Measurements from ENCODE around the gene FBXO42. TPM values are rescaled to one million over a fixed set of nuclear protein-coding genes. Genes with fewer than 3 reads are reported as not detected.

The FBXO42 gene
- total and polyA plus RNA-seq, 4 donors = 5.9 to 9.4 (median 6.5) TPM

- no peak for TF ChIP-seq CTCF (IDR thresholded peaks at IDR 0.05; ENCODE audit: low read depth, low read length, missing input control)
- no peak for TF ChIP-seq HNF4A (conservative IDR thresholded peaks at IDR 0.05)
- no peak for TF ChIP-seq TAF1 (conservative IDR thresholded peaks at IDR 0.05)
- TF ChIP-seq, protein P1, sequence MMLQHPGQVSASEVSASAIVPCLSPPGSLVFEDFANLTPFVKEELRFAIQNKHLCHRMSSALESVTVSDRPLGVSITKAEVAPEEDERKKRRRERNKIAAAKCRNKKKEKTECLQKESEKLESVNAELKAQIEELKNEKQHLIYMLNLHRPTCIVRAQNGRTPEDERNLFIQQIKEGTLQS (IDR thresholded peaks at IDR 0.05) = no peak
- no peak for TF ChIP-seq GABPA (IDR thresholded peaks at IDR 0.05 in 1 of 2, conservative IDR thresholded peaks at IDR 0.05 in 1 of 2)
These were observed 70.5 kb downstream of the FBXO42 start (continued) for GRCh38 chr1:16281765-16282164.

DNA sequence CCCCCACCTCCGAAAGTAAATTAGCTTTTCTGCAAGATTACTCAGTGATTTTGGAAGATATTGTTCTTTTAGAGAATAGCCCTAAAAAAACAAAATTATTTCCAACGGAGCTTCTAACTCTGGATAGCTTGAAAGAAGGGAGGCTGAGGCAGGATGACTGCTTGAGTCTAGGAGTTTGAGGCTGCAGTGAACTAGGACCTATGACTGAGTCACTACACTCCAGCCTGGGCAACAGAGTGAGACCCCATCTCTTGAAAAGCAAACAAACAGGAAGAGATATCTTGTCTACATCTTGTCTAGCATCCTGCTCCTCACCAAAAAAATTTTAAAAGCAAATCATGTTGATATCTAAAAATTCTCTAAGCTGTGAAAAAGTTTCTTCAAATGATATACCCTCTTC, 73.1 kb downstream of the FBXO42 start:
- Histone ChIP-seq H3K27me3 (ENCODE audit: control insufficient read depth in 4 of 4, insufficient read depth in 4 of 4, low read length in 3 of 4) (no peaks in the 10 kb centered on the region), H3K27ac (ENCODE audit: low read depth in 1 of 2, low read length in 2 of 2) (no peak overlapping the region), H3K9ac (ENCODE audit: low read depth in 1 of 2, low read length in 2 of 2) (no peak overlapping the region), H3K36me3 (ENCODE audit: control insufficient read depth in 4 of 4, insufficient read depth in 3 of 4, low read depth in 1 of 4, low read length in 3 of 4) (peaks cover 0 to 2% (median 0%) of the 10 kb centered on the region in 4 donors), H3K4me1 (ENCODE audit: control insufficient read depth in 4 of 4, insufficient read depth in 4 of 4, low read length in 3 of 4) (no peaks in the 10 kb centered on the region), H3K9me3 (ENCODE audit: control insufficient read depth in 4 of 4, low read length in 3 of 4) (no peaks in the 10 kb centered on the region), H3K4me3 (ENCODE audit: low read depth in 1 of 3, low read length in 3 of 3) (no peak overlapping the region)
- TF ChIP-seq RAD21 (IDR thresholded peaks at IDR 0.05) (no peak), TAF1 (conservative IDR thresholded peaks at IDR 0.05) (no peak), HNF4A (conservative IDR thresholded peaks at IDR 0.05) (no peak), YY1 (IDR thresholded peaks at IDR 0.05) (no peak), ZBTB33 (IDR thresholded peaks at IDR 0.05) (no peak)
- WGBS = 78% methylated on average over 2 of the region's 2 CpGs
- no peak for DNase-seq (ENCODE audit: low spot score)

- no peak for DNase-seq (ENCODE audit: low spot score)
- no peaks in the 10 kb centered on the region for H3K27me3 ChIP-seq (ENCODE audit: control insufficient read depth in 4 of 4, insufficient read depth in 4 of 4, low read length in 3 of 4)
- no peak overlapping the region for H3K4me3 ChIP-seq (ENCODE audit: low read depth in 1 of 3, low read length in 3 of 3)
- 91% methylated on average over 6 of the region's 6 CpGs for WGBS
- no peaks in the 10 kb centered on the region for H3K4me1 ChIP-seq (ENCODE audit: control insufficient read depth in 4 of 4, insufficient read depth in 4 of 4, low read length in 3 of 4)
- no peak overlapping the region for H3K9ac ChIP-seq (ENCODE audit: low read depth in 1 of 2, low read length in 2 of 2)
- TF ChIP-seq FOXA2 (IDR thresholded peaks at IDR 0.05) = no peak
- TF ChIP-seq ZBTB33 (IDR thresholded peaks at IDR 0.05) = no peak
- TF ChIP-seq, protein P2, sequence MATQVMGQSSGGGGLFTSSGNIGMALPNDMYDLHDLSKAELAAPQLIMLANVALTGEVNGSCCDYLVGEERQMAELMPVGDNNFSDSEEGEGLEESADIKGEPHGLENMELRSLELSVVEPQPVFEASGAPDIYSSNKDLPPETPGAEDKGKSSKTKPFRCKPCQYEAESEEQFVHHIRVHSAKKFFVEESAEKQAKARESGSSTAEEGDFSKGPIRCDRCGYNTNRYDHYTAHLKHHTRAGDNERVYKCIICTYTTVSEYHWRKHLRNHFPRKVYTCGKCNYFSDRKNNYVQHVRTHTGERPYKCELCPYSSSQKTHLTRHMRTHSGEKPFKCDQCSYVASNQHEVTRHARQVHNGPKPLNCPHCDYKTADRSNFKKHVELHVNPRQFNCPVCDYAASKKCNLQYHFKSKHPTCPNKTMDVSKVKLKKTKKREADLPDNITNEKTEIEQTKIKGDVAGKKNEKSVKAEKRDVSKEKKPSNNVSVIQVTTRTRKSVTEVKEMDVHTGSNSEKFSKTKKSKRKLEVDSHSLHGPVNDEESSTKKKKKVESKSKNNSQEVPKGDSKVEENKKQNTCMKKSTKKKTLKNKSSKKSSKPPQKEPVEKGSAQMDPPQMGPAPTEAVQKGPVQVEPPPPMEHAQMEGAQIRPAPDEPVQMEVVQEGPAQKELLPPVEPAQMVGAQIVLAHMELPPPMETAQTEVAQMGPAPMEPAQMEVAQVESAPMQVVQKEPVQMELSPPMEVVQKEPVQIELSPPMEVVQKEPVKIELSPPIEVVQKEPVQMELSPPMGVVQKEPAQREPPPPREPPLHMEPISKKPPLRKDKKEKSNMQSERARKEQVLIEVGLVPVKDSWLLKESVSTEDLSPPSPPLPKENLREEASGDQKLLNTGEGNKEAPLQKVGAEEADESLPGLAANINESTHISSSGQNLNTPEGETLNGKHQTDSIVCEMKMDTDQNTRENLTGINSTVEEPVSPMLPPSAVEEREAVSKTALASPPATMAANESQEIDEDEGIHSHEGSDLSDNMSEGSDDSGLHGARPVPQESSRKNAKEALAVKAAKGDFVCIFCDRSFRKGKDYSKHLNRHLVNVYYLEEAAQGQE (IDR thresholded peaks at IDR 0.05) = no peak
- TF ChIP-seq RXRA (IDR thresholded peaks at IDR 0.05) = no peak
- no peak for TF ChIP-seq HNF4G (IDR thresholded peaks at IDR 0.05)
- TF ChIP-seq TAF1 (conservative IDR thresholded peaks at IDR 0.05) = no peak
- TF ChIP-seq GABPA (IDR thresholded peaks at IDR 0.05 in 1 of 2, conservative IDR thresholded peaks at IDR 0.05 in 1 of 2) = no peak
- no peak for TF ChIP-seq HNF4A (conservative IDR thresholded peaks at IDR 0.05)
- no peak for TF ChIP-seq FOXA1 (IDR thresholded peaks at IDR 0.05)
- TF ChIP-seq EGR1 (IDR thresholded peaks at IDR 0.05; ENCODE audit: low read depth in 2 of 2) = no peak
- no peaks in the 10 kb centered on the region for H3K9me3 ChIP-seq (ENCODE audit: control insufficient read depth in 4 of 4, low read length in 3 of 4)
- no peaks in the 10 kb centered on the region for H3K36me3 ChIP-seq (ENCODE audit: control insufficient read depth in 4 of 4, insufficient read depth in 3 of 4, low read depth in 1 of 4, low read length in 3 of 4)
- H3K27ac ChIP-seq (ENCODE audit: low read depth in 1 of 2, low read length in 2 of 2) = no peak overlapping the region
These were observed 75.8 kb downstream of the FBXO42 start for GRCh38 chr1:16276302-16277030.
